SH-SY5Y (cell line): ENCODE results near the gene CCSER1.

Experiments
- GATA2 ChIP-seq: IDR thresholded peaks from 2 replicates; pipeline ENCODE4 v1.6.1; 2011; ENCODE audit warnings: mild to moderate bottlenecking, low read depth, low read length
- GATA3 ChIP-seq: IDR thresholded peaks from 2 replicates; pipeline ENCODE4 v1.6.1; 2011; ENCODE audit warnings: low read depth, mild to moderate bottlenecking, low read length, moderate library complexity

GRCh38 chr4:91114386-91114785, 987.2 kb downstream of the CCSER1 start:
- TF ChIP-seq GATA2 (no peak), GATA3 (no peak)
